ENCODE data around the gene IQCN.

The IQCN gene

GRCh38 chr19:18263324-18264136, 10.7 kb downstream of the IQCN start:
- Histone ChIP-seq H3K4me3 (IDR thresholded peaks at IDR 0.05; ENCODE audit: insufficient read depth, low read depth, low read length) (no peak overlapping the region), H4K20me1 (ENCODE audit: insufficient read depth) (no peaks in the 10 kb centered on the region), H2AFZ (ENCODE audit: low read depth) (no peak overlapping the region), H3K36me3 (ENCODE audit: insufficient read depth) (no peaks in the 10 kb centered on the region), H3K27ac (no peak overlapping the region), H3K79me2 (ENCODE audit: insufficient read depth, low read depth) (no peaks in the 10 kb centered on the region), H3K27me3 (ENCODE audit: insufficient read depth, low read depth) (peaks cover 46% of the 10 kb centered on the region; the same call in 1 of the 2 replicates), H3K9ac (no peak overlapping the region), H3K4me2 (no peak overlapping the region), H3K4me1 (ENCODE audit: low read depth, poor library complexity, severe bottlenecking) (no peaks in the 10 kb centered on the region)
- no peak for TF ChIP-seq CTCF (conservative IDR thresholded peaks at IDR 0.05; ENCODE audit: low read depth, low read length)

- H3K27ac ChIP-seq, result no peak overlapping the region
- no peak overlapping the region for H3K4me2 ChIP-seq
- peaks cover 50% of the 10 kb centered on the region; the same call in 1 of the 2 replicates for H3K27me3 ChIP-seq (ENCODE audit: insufficient read depth, low read depth)
- no peaks in the 10 kb centered on the region for H4K20me1 ChIP-seq (ENCODE audit: insufficient read depth)
- no peak for TF ChIP-seq CTCF (conservative IDR thresholded peaks at IDR 0.05; ENCODE audit: low read depth, low read length)
- no peaks in the 10 kb centered on the region for H3K36me3 ChIP-seq (ENCODE audit: insufficient read depth)
- no peak overlapping the region for H3K9ac ChIP-seq
- no peak overlapping the region for H2AFZ ChIP-seq (ENCODE audit: low read depth)
- H3K4me1 ChIP-seq (ENCODE audit: low read depth, poor library complexity, severe bottlenecking), result no peaks in the 10 kb centered on the region
- H3K4me3 ChIP-seq (IDR thresholded peaks at IDR 0.05; ENCODE audit: insufficient read depth, low read depth, low read length), result no peak overlapping the region
- H3K79me2 ChIP-seq (ENCODE audit: insufficient read depth, low read depth), result no peaks in the 10 kb centered on the region
Observed at GRCh38 chr19:18262917-18263316, 11.3 kb downstream of the IQCN start.

DNA sequence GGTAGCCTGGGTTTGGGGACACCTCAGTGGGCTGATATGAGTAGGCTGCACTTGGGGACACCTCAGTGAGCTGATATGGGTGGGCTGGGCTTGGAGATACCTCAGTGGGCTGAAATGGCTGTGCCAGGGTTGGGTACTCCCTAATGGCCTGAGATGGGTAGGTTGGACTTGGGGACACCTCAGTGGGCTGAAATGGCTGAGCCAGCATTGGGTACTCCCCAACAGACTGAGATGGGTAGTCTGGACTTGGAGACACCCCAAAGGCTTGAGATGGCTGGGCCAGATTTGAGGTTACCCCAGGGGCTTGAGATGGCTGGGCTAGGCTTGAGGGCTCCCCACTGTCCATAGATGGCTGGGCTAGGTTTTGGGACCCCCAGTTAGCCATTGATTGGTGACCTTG, 12.1 kb downstream of the IQCN start:
- H3K4me2 ChIP-seq, result no peak overlapping the region
- no peaks in the 10 kb centered on the region for H3K79me2 ChIP-seq (ENCODE audit: insufficient read depth, low read depth)
- no peaks in the 10 kb centered on the region for H4K20me1 ChIP-seq (ENCODE audit: insufficient read depth)
- H3K27me3 ChIP-seq (ENCODE audit: insufficient read depth, low read depth), result peaks cover 57% of the 10 kb centered on the region; the same call in 1 of the 2 replicates
- no peak overlapping the region for H2AFZ ChIP-seq (ENCODE audit: low read depth)
- H3K27ac ChIP-seq, result no peak overlapping the region
- TF ChIP-seq CTCF (conservative IDR thresholded peaks at IDR 0.05; ENCODE audit: low read depth, low read length), result no peak
- no peak overlapping the region for H3K4me3 ChIP-seq (IDR thresholded peaks at IDR 0.05; ENCODE audit: insufficient read depth, low read depth, low read length)
- H3K4me1 ChIP-seq (ENCODE audit: low read depth, poor library complexity, severe bottlenecking), result no peaks in the 10 kb centered on the region
- H3K9ac ChIP-seq, result no peak overlapping the region
- no peaks in the 10 kb centered on the region for H3K36me3 ChIP-seq (ENCODE audit: insufficient read depth)

DNA sequence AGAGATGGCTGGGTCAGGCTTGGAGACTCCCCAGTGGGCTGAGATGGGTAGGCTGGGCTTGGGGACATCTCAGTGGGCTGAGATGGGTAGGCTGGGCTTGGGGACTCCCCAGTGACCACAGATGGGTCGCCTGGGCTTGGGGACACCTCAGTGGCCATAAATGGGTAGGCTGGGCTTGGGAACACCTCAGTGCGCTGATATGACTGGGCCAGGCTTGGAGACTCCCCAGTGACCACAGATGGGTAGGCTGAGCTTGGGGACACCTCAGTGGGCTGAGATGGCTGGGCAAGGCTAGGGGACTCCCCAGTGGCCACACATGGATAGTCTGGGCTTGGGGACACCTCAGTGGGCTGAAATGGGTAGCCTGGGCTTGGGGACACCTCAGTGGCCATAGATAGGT, 12.8 kb downstream of the IQCN start:
- Histone ChIP-seq H3K79me2 (ENCODE audit: insufficient read depth, low read depth) (no peaks in the 10 kb centered on the region), H3K4me1 (ENCODE audit: low read depth, poor library complexity, severe bottlenecking) (no peaks in the 10 kb centered on the region), H2AFZ (ENCODE audit: low read depth) (no peak overlapping the region), H3K9ac (no peak overlapping the region), H3K4me2 (no peak overlapping the region), H3K27me3 (ENCODE audit: insufficient read depth, low read depth) (peaks cover 63% of the 10 kb centered on the region; the same call in 1 of the 2 replicates), H3K27ac (no peak overlapping the region), H3K4me3 (IDR thresholded peaks at IDR 0.05; ENCODE audit: insufficient read depth, low read depth, low read length) (no peak overlapping the region), H3K36me3 (ENCODE audit: insufficient read depth) (no peaks in the 10 kb centered on the region), H4K20me1 (ENCODE audit: insufficient read depth) (no peaks in the 10 kb centered on the region)
- TF ChIP-seq CTCF (conservative IDR thresholded peaks at IDR 0.05; ENCODE audit: low read depth, low read length), result no peak
